Mammary epithelial cell (primary cell): ENCODE results near the gene BTF3L4.

Source experiments
- EZH2 ChIP-seq: IDR thresholded peaks from 2 replicates; pipeline ENCODE4 v1.6.1; 2012; ENCODE audit warnings: low read length, inconsistent platforms, borderline replicate concordance
- TF ChIP-seq, protein P1 (sequence below), 2 donors: IDR thresholded peaks in 1 of 2; conservative IDR thresholded peaks in 1 of 2; 2 replicates each; pipeline ENCODE4 v1.5.1; 2011 to 2012; ENCODE audit warnings: inconsistent platforms in 2 of 2, low read length in 2 of 2, mild to moderate bottlenecking in 2 of 2, control low read depth in 1 of 2, low read depth in 1 of 2; ENCODE audit not compliant: insufficient read depth in 1 of 2; ENCODE audit errors: extremely low read depth in 1 of 2

DNA sequence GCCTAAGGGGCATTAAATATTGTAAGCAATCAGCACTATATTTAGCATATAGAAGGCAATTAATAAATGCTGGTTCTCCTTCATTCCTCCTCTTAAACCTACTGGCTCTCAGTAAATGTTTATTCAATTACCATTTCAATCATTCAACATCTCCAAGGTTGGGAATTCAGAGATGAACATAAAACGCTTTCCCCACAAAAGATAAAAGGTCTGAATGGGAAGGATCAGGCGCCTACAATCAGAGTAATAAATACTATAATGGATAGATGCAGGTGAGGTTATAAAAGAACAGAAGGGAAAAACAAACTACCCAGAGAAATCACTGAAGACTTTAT is 22.1 kb upstream of the BTF3L4 start:
- TF ChIP-seq EZH2, result no peak
- TF ChIP-seq, protein P1, sequence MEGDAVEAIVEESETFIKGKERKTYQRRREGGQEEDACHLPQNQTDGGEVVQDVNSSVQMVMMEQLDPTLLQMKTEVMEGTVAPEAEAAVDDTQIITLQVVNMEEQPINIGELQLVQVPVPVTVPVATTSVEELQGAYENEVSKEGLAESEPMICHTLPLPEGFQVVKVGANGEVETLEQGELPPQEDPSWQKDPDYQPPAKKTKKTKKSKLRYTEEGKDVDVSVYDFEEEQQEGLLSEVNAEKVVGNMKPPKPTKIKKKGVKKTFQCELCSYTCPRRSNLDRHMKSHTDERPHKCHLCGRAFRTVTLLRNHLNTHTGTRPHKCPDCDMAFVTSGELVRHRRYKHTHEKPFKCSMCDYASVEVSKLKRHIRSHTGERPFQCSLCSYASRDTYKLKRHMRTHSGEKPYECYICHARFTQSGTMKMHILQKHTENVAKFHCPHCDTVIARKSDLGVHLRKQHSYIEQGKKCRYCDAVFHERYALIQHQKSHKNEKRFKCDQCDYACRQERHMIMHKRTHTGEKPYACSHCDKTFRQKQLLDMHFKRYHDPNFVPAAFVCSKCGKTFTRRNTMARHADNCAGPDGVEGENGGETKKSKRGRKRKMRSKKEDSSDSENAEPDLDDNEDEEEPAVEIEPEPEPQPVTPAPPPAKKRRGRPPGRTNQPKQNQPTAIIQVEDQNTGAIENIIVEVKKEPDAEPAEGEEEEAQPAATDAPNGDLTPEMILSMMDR (conservative IDR thresholded peaks at IDR 0.05 in 1 of 2, IDR thresholded peaks at IDR 0.05 in 1 of 2; ENCODE audit: extremely low read depth in 1 of 2, insufficient read depth in 1 of 2, low read depth in 1 of 2, low read length in 2 of 2), result no peak
